Measurements from ENCODE around the gene CDKN1C. TPM values are rescaled to one million over a fixed set of nuclear protein-coding genes. Genes with fewer than 3 reads are reported as not detected.

The CDKN1C gene
- total and polyA plus RNA-seq, 2 donors from 2014 or later, result 54.8 to 192 TPM

DNA sequence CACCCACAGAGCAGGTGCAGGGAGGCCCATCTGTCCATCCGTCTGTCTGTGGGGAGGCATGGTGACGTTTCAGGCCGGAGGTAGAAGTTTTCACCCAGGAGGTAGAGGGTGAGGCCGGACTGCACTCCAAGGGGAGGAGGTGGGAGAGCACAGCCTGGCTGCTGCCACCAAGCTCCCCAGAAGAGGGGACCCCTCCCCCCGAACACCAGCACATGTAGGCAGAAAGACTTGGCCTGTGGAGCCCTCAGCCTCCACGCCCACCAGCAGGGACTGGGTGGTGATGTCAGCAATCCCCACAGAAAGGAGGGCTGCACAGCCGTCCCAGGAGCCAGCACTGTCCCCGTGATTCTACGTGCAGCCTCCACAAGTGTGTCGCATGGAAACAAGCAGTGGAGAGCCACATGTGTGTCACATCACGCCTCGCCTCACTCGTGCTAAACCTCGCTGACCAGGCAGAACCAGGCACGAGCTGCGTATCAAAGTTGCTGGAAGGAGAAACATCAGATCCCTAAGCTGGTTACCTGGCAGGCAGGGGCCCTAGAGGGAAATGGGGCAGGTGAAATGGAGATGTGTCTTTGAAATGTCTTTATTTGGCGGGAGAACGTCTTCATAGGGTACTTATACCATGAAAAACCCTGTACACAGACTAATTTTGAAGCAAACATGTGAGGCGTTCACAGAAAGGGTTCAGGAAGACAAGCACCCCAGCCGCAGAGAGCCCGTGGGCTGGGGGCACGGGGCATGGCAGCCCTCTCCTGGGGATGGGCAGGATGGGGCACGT lies 49.1 kb downstream of the CDKN1C start:
- intact Hi-C loops (cut with DNase I), result no loop called here
- TF ChIP-seq, protein P1, sequence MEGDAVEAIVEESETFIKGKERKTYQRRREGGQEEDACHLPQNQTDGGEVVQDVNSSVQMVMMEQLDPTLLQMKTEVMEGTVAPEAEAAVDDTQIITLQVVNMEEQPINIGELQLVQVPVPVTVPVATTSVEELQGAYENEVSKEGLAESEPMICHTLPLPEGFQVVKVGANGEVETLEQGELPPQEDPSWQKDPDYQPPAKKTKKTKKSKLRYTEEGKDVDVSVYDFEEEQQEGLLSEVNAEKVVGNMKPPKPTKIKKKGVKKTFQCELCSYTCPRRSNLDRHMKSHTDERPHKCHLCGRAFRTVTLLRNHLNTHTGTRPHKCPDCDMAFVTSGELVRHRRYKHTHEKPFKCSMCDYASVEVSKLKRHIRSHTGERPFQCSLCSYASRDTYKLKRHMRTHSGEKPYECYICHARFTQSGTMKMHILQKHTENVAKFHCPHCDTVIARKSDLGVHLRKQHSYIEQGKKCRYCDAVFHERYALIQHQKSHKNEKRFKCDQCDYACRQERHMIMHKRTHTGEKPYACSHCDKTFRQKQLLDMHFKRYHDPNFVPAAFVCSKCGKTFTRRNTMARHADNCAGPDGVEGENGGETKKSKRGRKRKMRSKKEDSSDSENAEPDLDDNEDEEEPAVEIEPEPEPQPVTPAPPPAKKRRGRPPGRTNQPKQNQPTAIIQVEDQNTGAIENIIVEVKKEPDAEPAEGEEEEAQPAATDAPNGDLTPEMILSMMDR (IDR thresholded peaks at IDR 0.05; ENCODE audit: borderline replicate concordance, extremely low read depth, insufficient read depth), result no peak
- Histone ChIP-seq H3K4me1 (ENCODE audit: control insufficient read depth in 2 of 3, insufficient read depth in 2 of 3, low read depth in 1 of 3, low read length in 3 of 3) (peaks cover 0 to 4% (median 0%) of the 10 kb centered on the region in 3 donors), H3K36me3 (ENCODE audit: control insufficient read depth in 2 of 3, insufficient read depth in 3 of 3, low read length in 3 of 3) (no peaks in the 10 kb centered on the region), H3K27ac (ENCODE audit: low read depth in 2 of 2, low read length in 2 of 2) (no peak overlapping the region), H3K9me3 (ENCODE audit: control insufficient read depth in 2 of 3, insufficient read depth in 1 of 3, low read length in 3 of 3) (no peaks in the 10 kb centered on the region), H3K9ac (ENCODE audit: low read length in 3 of 3) (no peak overlapping the region), H3K27me3 (ENCODE audit: control insufficient read depth, insufficient read depth, low read length) (no peaks in the 10 kb centered on the region), H3K4me3 (ENCODE audit: low read length in 3 of 3) (no peak overlapping the region)
- DNase-seq, result peak in 2 of 5 donors; percentile 38 to 61
- no peak for FAIRE-seq

DNA sequence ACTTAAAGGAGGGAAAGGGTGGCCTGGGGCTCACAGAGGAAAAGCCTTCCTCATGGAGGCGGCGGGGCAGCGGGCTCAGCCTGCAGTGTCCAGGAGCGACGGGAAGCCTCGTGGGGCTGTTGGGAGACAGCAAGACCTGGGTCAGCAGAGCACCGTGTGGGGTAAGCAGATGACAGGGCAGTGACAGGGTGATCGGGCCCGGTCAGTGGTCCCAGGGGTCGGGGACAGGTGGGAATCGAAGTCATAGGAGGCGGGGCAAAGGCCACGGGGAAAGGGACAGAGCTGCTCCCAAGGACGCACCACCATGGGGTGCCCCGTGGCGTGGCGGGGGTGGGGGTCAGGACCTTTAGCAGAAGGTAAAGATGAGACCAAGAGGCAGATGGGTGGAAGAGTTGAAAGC lies 49.8 kb downstream of the CDKN1C start:
- Histone ChIP-seq H3K27me3 (ENCODE audit: control insufficient read depth, insufficient read depth, low read length) (no peaks in the 10 kb centered on the region), H3K27ac (ENCODE audit: low read depth in 2 of 2, low read length in 2 of 2) (no peak overlapping the region), H3K4me1 (ENCODE audit: control insufficient read depth in 2 of 3, insufficient read depth in 2 of 3, low read depth in 1 of 3, low read length in 3 of 3) (peaks cover 0 to 4% (median 0%) of the 10 kb centered on the region in 3 donors), H3K9ac (ENCODE audit: low read length in 3 of 3) (no peak overlapping the region), H3K9me3 (ENCODE audit: control insufficient read depth in 2 of 3, insufficient read depth in 1 of 3, low read length in 3 of 3) (no peaks in the 10 kb centered on the region), H3K4me3 (ENCODE audit: low read length in 3 of 3) (no peak overlapping the region), H3K36me3 (ENCODE audit: control insufficient read depth in 2 of 3, insufficient read depth in 3 of 3, low read length in 3 of 3) (no peaks in the 10 kb centered on the region)
- TF ChIP-seq, protein P1 (IDR thresholded peaks at IDR 0.05; ENCODE audit: borderline replicate concordance, extremely low read depth, insufficient read depth), result no peak
- peak in 1 of 5 donors; percentile 68 for DNase-seq
- FAIRE-seq, result no peak
- intact Hi-C loops (cut with DNase I), result no loop called here

DNA sequence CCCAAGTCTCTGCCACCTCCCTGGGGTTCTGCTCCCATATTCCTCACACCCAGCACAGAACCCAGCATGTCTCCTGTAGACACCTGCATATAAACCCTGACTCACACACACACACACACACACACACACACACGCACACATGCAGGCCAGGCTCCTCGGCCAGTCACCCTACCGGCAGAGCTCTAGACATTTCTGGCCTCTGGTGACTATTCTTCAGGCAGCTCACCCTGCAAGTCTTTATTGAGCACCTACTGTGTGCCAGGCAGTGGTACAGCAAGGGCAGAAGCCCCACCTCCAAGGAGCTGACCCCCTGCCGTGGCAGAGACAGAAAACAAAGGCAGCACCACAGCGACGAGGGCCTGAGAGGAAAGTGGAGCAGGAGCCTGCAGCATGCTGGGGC lies 50.3 kb downstream of the CDKN1C start:
- Histone ChIP-seq H3K27ac (ENCODE audit: low read depth in 2 of 2, low read length in 2 of 2) (no peak overlapping the region), H3K4me1 (ENCODE audit: control insufficient read depth in 2 of 3, insufficient read depth in 2 of 3, low read depth in 1 of 3, low read length in 3 of 3) (peaks cover 0 to 4% (median 0%) of the 10 kb centered on the region in 3 donors), H3K9me3 (ENCODE audit: control insufficient read depth in 2 of 3, insufficient read depth in 1 of 3, low read length in 3 of 3) (no peaks in the 10 kb centered on the region), H3K9ac (ENCODE audit: low read length in 3 of 3) (no peak overlapping the region), H3K27me3 (ENCODE audit: control insufficient read depth, insufficient read depth, low read length) (no peaks in the 10 kb centered on the region), H3K4me3 (ENCODE audit: low read length in 3 of 3) (no peak overlapping the region), H3K36me3 (ENCODE audit: control insufficient read depth in 2 of 3, insufficient read depth in 3 of 3, low read length in 3 of 3) (no peaks in the 10 kb centered on the region)
- intact Hi-C loops (cut with DNase I), result no loop called here
- no peak for FAIRE-seq
- DNase-seq, result peak in 1 of 5 donors; percentile 73
- TF ChIP-seq, protein P1 (IDR thresholded peaks at IDR 0.05; ENCODE audit: borderline replicate concordance, extremely low read depth, insufficient read depth), result no peak
